Measurements from ENCODE around the gene EYS.

EYS gene

GRCh38 chr6:64777941-64778785 is 928.9 kb downstream of the EYS start:
- TF ChIP-seq POLR2AphosphoS5 (IDR thresholded peaks at IDR 0.05; ENCODE audit: low read depth, low read length), result no peak
- no peak for TF ChIP-seq FOXP2 (optimal IDR thresholded peaks at IDR 0.05; ENCODE audit: borderline replicate concordance, extremely low read depth, extremely low read length, insufficient read depth)
- no peak for TF ChIP-seq TAF1 (IDR thresholded peaks at IDR 0.05; ENCODE audit: borderline replicate concordance, insufficient read depth, low read length)
- TF ChIP-seq SIN3A (IDR thresholded peaks at IDR 0.05; ENCODE audit: borderline replicate concordance, insufficient read depth, low read length), result no peak
- no peak for TF ChIP-seq REST (IDR thresholded peaks at IDR 0.05; ENCODE audit: insufficient read depth in 1 of 2, low read depth in 2 of 2, low read length in 2 of 2)

GRCh38 chr6:64776359-64776758 is 930.7 kb downstream of the EYS start:
- TF ChIP-seq TAF1 (IDR thresholded peaks at IDR 0.05; ENCODE audit: borderline replicate concordance, insufficient read depth, low read length) (no peak), FOXP2 (optimal IDR thresholded peaks at IDR 0.05; ENCODE audit: borderline replicate concordance, extremely low read depth, extremely low read length, insufficient read depth) (no peak), REST (IDR thresholded peaks at IDR 0.05; ENCODE audit: insufficient read depth in 1 of 2, low read depth in 2 of 2, low read length in 2 of 2) (no peak), POLR2AphosphoS5 (IDR thresholded peaks at IDR 0.05; ENCODE audit: low read depth, low read length) (no peak), SIN3A (IDR thresholded peaks at IDR 0.05; ENCODE audit: borderline replicate concordance, insufficient read depth, low read length) (no peak)

GRCh38 chr6:64774881-64775280 is 932.1 kb downstream of the EYS start:
- TF ChIP-seq TAF1 (IDR thresholded peaks at IDR 0.05; ENCODE audit: borderline replicate concordance, insufficient read depth, low read length), result no peak
- no peak for TF ChIP-seq POLR2AphosphoS5 (IDR thresholded peaks at IDR 0.05; ENCODE audit: low read depth, low read length)
- TF ChIP-seq REST (IDR thresholded peaks at IDR 0.05; ENCODE audit: insufficient read depth in 1 of 2, low read depth in 2 of 2, low read length in 2 of 2), result no peak
- TF ChIP-seq FOXP2 (optimal IDR thresholded peaks at IDR 0.05; ENCODE audit: borderline replicate concordance, extremely low read depth, extremely low read length, insufficient read depth), result no peak
- no peak for TF ChIP-seq SIN3A (IDR thresholded peaks at IDR 0.05; ENCODE audit: borderline replicate concordance, insufficient read depth, low read length)

GRCh38 chr6:64750910-64751309 is 956.1 kb downstream of the EYS start:
- no peak for TF ChIP-seq SIN3A (IDR thresholded peaks at IDR 0.05; ENCODE audit: borderline replicate concordance, insufficient read depth, low read length)
- TF ChIP-seq POLR2AphosphoS5 (IDR thresholded peaks at IDR 0.05; ENCODE audit: low read depth, low read length), result no peak
- no peak for TF ChIP-seq REST (IDR thresholded peaks at IDR 0.05; ENCODE audit: insufficient read depth in 1 of 2, low read depth in 2 of 2, low read length in 2 of 2)
- no peak for TF ChIP-seq TAF1 (IDR thresholded peaks at IDR 0.05; ENCODE audit: borderline replicate concordance, insufficient read depth, low read length)
- TF ChIP-seq FOXP2 (optimal IDR thresholded peaks at IDR 0.05; ENCODE audit: borderline replicate concordance, extremely low read depth, extremely low read length, insufficient read depth), result no peak
